HG03097 (cell line): ENCODE data around the gene JAG1.

Source experiments
- ATAC-seq: cut with Tn5 transposase; IDR thresholded peaks from one replicate; pipeline ENCODE4 v1.9.1; 2021; ENCODE audit not compliant: unreplicated experiment, low FRiP score

Gene JAG1

GRCh38 chr20:10669843-10670446, 3.9 kb downstream of the JAG1 start:
- ATAC-seq: no peak

- ATAC-seq: no peak
Measured at GRCh38 chr20:10668677-10669368, 5.0 kb downstream of the JAG1 start.

GRCh38 chr20:10667560-10668167, 6.1 kb downstream of the JAG1 start:
- ATAC-seq: no peak

GRCh38 chr20:10667077-10667401, 6.8 kb downstream of the JAG1 start:
- no peak for ATAC-seq

- no peak for ATAC-seq
Measured at GRCh38 chr20:10666221-10667076, 7.3 kb downstream of the JAG1 start.

- ATAC-seq: no peak
Measured at GRCh38 chr20:10665791-10666190, 8.0 kb downstream of the JAG1 start.

- no peak for ATAC-seq
Measured at GRCh38 chr20:10665027-10665561, 8.7 kb downstream of the JAG1 start.

GRCh38 chr20:10663756-10664155, 10.0 kb downstream of the JAG1 start:
- no peak for ATAC-seq

GRCh38 chr20:10662661-10663458, 10.9 kb downstream of the JAG1 start:
- no peak for ATAC-seq

- ATAC-seq: no peak
Measured at GRCh38 chr20:10662151-10662550, 11.6 kb downstream of the JAG1 start.

- no peak for ATAC-seq
Measured at GRCh38 chr20:10661261-10661660, 12.5 kb downstream of the JAG1 start.

GRCh38 chr20:10660661-10661060, 13.1 kb downstream of the JAG1 start:
- no peak for ATAC-seq

- no peak for ATAC-seq
Measured at GRCh38 chr20:10659651-10660601, 13.9 kb downstream of the JAG1 start.

- no peak for ATAC-seq
Measured at GRCh38 chr20:10658876-10659632, 14.7 kb downstream of the JAG1 start.

- ATAC-seq: no peak
Measured at GRCh38 chr20:10658051-10658823, 15.6 kb downstream of the JAG1 start.

GRCh38 chr20:10657453-10657852, 16.3 kb downstream of the JAG1 start:
- ATAC-seq: no peak
